Left renal cortex interstitium (tissue), 4 donors: ENCODE measurements around the gene ADAM23. TPM values are rescaled to one million over a fixed set of nuclear protein-coding genes. Genes with fewer than 3 reads are reported as not detected.

Experiments used
- DNase-seq, 4 donors: peaks; one replicate each; pipeline ENCODE4 v3.0.0-alpha.2; 2013; ENCODE audit warnings: low read depth in 4 of 4, low spot score in 2 of 4, missing footprints in 1 of 4
- polyA plus RNA-seq, 4 donors: library from polyadenylated mRNA; unstranded; fragments of 120-200 nt; gene quantifications; one replicate each; pipeline ENCODE4 v1.2.1, GENCODE V29; 2013; ENCODE audit not compliant: insufficient read length in 4 of 4

ADAM23 gene
- polyA plus RNA-seq, 4 donors = 3.0 to 7.6 (median 4.5) TPM

DNA sequence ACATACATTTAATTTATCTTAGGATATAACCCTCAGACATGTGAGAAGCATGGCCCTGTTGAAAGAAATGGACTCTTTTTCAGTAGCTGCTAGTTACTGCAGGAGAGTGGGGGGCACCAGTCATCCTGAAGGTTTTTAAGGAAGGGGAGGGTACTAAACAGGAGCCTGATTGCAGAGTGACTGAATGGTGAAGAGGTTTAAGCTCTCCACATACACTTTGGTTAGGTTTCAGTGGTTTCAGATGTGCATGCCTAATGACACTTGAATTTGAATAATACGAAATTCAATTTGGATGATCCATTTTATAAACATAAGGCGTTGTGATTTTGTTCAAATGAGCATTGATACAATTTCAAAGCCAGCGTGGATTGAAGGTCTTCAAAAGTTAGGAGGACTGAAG lies 188.0 kb downstream of the ADAM23 start:
- DNase-seq = no peak

DNA sequence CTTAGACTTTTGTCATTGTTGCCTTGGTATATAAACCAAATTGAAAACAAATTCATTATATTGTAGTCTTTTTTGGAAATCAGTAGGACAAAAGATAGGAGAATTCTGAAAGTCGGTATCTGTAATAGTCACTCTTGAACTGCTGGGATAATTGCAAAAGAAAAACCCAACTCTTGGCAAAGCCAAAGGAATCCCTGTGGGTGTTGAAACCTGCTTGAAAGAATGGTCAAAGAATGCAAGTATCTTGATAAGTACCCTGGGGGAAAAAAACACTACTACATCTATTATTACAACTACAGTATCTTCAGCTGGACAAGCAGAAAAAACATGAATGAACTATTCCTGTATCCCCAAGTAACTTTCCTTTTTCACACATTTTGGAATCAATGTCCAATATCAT lies 191.7 kb downstream of the ADAM23 start:
- DNase-seq = no peak

DNA sequence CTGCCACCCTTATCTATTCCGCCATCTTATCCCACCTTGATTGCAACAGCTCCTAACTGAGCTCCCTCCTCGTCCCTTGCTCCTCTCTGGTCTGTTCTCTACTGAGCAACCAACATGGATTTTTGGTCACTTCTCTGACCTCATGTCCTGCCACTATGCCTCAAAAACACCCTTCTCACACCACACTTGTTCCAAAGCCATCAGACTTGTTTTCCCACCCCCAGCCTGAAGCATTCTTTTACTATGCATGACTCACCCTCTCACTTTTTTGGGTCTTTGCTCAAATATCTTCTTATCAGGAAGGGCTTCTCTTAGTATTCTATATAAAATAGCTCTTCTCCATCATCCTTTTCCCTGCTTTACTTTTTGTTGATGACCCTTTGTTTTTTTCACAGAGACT lies 196.3 kb downstream of the ADAM23 start:
- DNase-seq = no peak

DNA sequence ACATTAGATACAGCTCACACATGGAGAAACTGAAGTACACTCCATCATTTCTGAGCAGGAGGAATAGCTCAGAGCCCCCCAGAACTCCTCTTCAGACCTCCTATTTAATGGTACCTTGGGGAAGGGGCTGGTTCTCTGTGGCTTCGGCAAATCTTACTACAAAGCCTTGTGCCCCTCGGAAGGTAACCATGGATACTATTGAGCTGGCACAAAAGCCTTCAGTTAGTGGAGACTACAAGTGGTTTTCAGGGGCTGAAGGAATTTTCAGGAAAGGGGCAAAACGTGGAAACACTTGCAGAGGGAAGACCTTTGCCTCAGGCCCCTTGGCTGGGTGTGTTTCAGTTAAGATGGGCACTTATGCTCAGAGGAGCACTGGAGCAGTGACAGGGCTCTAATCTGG lies 197.9 kb downstream of the ADAM23 start:
- DNase-seq = no peak

DNA sequence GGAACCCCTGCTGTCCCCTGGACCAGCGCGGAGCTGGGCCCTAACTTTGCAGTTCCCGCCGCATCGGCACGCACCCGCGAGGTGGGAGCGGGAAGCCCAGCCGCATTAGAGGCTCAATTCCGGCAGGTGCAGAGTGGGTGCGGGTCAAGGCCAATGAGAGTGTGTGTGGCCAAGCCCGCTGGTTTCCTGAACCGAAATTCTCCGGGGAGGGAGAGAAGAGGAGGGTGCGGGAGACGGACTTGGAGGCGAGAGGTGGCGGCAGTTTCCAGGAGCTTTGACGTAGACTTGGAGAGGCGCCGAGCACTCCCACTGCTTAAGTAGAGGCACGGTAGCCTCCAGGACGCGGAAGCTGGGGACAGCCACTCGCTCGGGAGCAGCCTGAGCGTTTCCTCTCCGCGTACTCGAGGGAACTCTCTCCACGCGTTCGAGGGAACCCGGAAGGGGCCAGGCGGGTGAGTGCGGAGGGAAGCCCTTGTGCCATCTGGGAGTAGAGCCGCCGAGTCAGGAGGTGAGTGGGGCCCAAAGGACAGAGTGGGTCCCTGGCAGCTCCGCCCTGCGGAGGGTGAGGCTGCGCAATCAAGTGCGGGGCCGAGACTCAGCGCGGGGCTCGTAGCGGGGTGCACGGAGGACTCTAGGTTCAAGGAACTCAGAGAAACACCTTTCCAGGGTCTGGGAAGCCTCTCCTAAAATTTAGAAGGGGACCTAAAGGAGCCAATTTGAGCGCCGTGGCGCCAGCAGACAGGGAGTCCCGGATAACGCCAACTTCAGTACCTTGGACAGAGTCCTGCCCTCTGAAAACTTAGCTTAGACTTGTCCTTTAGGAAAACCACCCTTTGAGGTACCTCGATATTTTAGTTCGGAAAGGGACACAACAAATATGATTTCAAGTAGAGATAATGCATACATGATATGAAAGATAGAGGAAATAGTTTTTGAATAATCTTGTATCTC lies 199.0 kb downstream of the ADAM23 start, which contains the start of gene FAM237A:
Gene FAM237A (plus strand): TSS at position 413 of the 951 bp plus-strand sequence. CDS start 1,750 bp downstream, outside the sequence.
- DNase-seq = peak; percentile 28 to 67 (median 42)

DNA sequence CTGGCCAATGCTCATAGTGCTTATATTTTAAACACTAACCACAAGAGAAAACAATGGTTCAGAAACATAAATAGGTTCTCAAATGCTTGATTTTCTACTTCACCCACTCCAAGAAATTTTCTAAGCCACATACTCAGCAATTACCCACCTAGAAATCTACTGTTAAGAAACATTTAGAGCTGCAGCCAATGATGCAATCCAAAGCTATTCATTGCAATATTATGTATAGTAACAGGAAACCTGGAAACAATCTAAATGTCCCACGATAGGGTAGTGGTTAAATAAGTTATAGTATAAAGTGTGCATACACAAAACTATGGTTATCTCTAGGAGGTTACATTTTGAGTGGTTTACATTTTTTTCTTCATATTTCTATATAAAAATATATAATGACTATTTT lies 204.7 kb downstream of the ADAM23 start:
- no peak for DNase-seq

DNA sequence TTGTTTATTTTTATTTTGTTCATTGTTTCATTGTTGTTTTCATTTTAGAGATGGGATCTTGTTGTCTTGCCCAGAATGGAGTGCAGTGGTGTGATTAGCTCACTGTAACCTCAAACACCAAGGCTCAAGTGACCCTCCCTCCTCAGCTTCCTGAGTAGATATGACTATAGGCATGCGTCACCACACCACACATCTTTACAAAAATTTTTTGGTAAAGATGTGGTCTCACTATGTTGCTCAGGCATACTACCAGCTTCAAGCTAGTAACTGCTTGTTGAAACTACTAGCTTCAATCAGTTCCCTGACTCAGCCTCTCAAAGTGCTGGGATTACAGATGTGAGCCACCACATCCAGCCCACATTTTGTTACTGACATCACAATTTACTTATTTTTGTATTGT lies 213.8 kb downstream of the ADAM23 start:
- no peak for DNase-seq

DNA sequence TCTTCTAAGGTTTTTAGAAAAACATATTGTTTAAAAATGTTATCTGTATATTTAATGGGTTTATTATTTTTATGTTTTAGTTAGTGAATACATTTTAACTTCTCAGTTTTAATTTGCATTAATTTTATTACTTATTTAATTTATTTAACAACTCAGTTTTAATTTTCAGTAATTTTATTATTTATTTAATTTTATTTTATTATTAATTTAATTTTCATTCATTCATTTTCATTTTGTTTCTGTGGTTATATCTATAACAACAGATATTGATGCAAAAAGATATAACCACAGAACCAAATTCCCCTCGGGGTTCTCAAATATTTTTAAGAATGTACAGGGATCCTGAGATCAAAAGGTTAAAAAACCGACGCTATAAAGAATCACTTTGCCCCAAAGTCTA lies 221.9 kb downstream of the ADAM23 start:
- DNase-seq = no peak

Other genes with a start within 250 kb of the ADAM23 start
- gene ZDBF2, start 168.9 kb upstream of the ADAM23 start, polyA plus RNA-seq = 10 to 100 TPM in 2 of 4 donors, 1 to 10 TPM in 2; 9.1 to 13.8 (median 10.1) TPM
- not detected for gene FAM237A, start 199.0 kb downstream of the ADAM23 start, polyA plus RNA-seq